Measurements from ENCODE around the gene GTPBP1.

GTPBP1 gene

GRCh38 chr22:38718414-38718813 lies 12.7 kb downstream of the GTPBP1 start:
- TF ChIP-seq SUZ12 (IDR thresholded peaks at IDR 0.05; ENCODE audit: extremely low read depth, insufficient read depth, insufficient read length) (no peak), YY1 (IDR thresholded peaks at IDR 0.05; ENCODE audit: insufficient read depth, insufficient read length) (no peak), ZNF274 (IDR thresholded peaks at IDR 0.05; ENCODE audit: low read depth, low read length) (no peak)
- H3K9ac ChIP-seq (ENCODE audit: insufficient read length, low read depth), result no peak overlapping the region
- DNase-seq (ENCODE audit: low read depth, low spot score), result no peak
- no peak overlapping the region for H3K4me3 ChIP-seq (ENCODE audit: insufficient read length, low read depth)
- no peaks in the 10 kb centered on the region for H3K27me3 ChIP-seq (ENCODE audit: insufficient read depth, insufficient read length)
- no peaks in the 10 kb centered on the region for H3K9me3 ChIP-seq (ENCODE audit: insufficient read depth, low read length)
- peaks cover 67% of the 10 kb centered on the region for H3K36me3 ChIP-seq (ENCODE audit: insufficient read depth, insufficient read length, low read length)
- H3K4me1 ChIP-seq (ENCODE audit: insufficient read depth, insufficient read length), result peaks cover 2% of the 10 kb centered on the region

DNA sequence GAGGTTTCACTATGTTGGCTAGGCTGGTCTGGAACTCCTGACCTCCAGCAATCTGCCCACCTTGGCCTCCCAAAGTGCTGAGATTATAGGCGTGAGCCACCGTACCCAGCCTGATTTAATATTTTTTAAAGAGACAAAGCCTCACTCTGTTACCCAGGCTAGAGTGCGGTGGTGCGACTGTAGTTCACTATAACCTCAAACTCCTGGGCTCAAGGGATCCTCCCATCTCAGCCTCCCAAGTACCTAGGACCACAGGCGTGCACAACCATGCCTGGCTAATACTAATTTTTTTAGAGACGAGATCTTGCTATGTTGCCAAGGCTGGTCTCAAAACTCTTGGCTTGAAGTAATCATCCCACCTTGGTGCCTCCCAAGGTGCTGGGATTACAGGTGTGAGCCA lies 13.5 kb downstream of the GTPBP1 start:
- H3K4me1 ChIP-seq (ENCODE audit: insufficient read depth, insufficient read length), result peaks cover 2% of the 10 kb centered on the region
- H3K9me3 ChIP-seq (ENCODE audit: insufficient read depth, low read length), result no peaks in the 10 kb centered on the region
- no peak overlapping the region for H3K4me3 ChIP-seq (ENCODE audit: insufficient read length, low read depth)
- no peak overlapping the region for H3K9ac ChIP-seq (ENCODE audit: insufficient read length, low read depth)
- TF ChIP-seq YY1 (IDR thresholded peaks at IDR 0.05; ENCODE audit: insufficient read depth, insufficient read length) (no peak), ZNF274 (IDR thresholded peaks at IDR 0.05; ENCODE audit: low read depth, low read length) (no peak), SUZ12 (IDR thresholded peaks at IDR 0.05; ENCODE audit: extremely low read depth, insufficient read depth, insufficient read length) (no peak)
- no peaks in the 10 kb centered on the region for H3K27me3 ChIP-seq (ENCODE audit: insufficient read depth, insufficient read length)
- peaks cover 75% of the 10 kb centered on the region for H3K36me3 ChIP-seq (ENCODE audit: insufficient read depth, insufficient read length, low read length)
- no peak for DNase-seq (ENCODE audit: low read depth, low spot score)

GRCh38 chr22:38720350-38720749 lies 14.6 kb downstream of the GTPBP1 start:
- TF ChIP-seq ZNF274 (IDR thresholded peaks at IDR 0.05; ENCODE audit: low read depth, low read length) (no peak), SUZ12 (IDR thresholded peaks at IDR 0.05; ENCODE audit: extremely low read depth, insufficient read depth, insufficient read length) (no peak), YY1 (IDR thresholded peaks at IDR 0.05; ENCODE audit: insufficient read depth, insufficient read length) (no peak)
- H3K9me3 ChIP-seq (ENCODE audit: insufficient read depth, low read length), result no peaks in the 10 kb centered on the region
- H3K9ac ChIP-seq (ENCODE audit: insufficient read length, low read depth), result no peak overlapping the region
- H3K4me1 ChIP-seq (ENCODE audit: insufficient read depth, insufficient read length), result peaks cover 2% of the 10 kb centered on the region
- peaks cover 81% of the 10 kb centered on the region for H3K36me3 ChIP-seq (ENCODE audit: insufficient read depth, insufficient read length, low read length)
- no peak for DNase-seq (ENCODE audit: low read depth, low spot score)
- no peak overlapping the region for H3K4me3 ChIP-seq (ENCODE audit: insufficient read length, low read depth)
- no peaks in the 10 kb centered on the region for H3K27me3 ChIP-seq (ENCODE audit: insufficient read depth, insufficient read length)

DNA sequence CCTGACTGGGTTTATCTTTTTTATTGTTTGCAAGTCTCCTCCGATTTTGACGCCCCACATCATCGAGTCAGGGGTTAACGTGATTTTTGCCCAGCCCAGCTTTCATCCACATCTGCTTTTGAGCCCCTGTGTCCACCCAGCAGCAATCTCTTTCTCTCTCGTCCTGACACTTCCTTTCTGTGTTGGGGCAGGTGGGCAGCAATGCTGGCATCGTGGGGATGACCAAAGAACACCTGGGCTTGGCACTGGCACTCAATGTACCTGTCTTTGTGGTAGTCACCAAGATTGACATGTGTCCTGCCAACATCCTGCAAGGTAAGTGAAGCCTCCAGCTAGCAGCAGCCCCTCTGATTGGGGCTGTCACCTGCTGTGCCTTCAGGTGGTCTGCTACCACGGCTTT lies 15.8 kb downstream of the GTPBP1 start:
- Histone ChIP-seq H3K9ac (ENCODE audit: insufficient read length, low read depth) (no peak overlapping the region), H3K4me1 (ENCODE audit: insufficient read depth, insufficient read length) (peaks cover 2% of the 10 kb centered on the region), H3K36me3 (ENCODE audit: insufficient read depth, insufficient read length, low read length) (peaks cover 81% of the 10 kb centered on the region), H3K4me3 (ENCODE audit: insufficient read length, low read depth) (no peak overlapping the region), H3K27me3 (ENCODE audit: insufficient read depth, insufficient read length) (no peaks in the 10 kb centered on the region), H3K9me3 (ENCODE audit: insufficient read depth, low read length) (no peaks in the 10 kb centered on the region)
- DNase-seq (ENCODE audit: low read depth, low spot score), result no peak
- TF ChIP-seq ZNF274 (IDR thresholded peaks at IDR 0.05; ENCODE audit: low read depth, low read length) (no peak), YY1 (IDR thresholded peaks at IDR 0.05; ENCODE audit: insufficient read depth, insufficient read length) (no peak), SUZ12 (IDR thresholded peaks at IDR 0.05; ENCODE audit: extremely low read depth, insufficient read depth, insufficient read length) (no peak)

DNA sequence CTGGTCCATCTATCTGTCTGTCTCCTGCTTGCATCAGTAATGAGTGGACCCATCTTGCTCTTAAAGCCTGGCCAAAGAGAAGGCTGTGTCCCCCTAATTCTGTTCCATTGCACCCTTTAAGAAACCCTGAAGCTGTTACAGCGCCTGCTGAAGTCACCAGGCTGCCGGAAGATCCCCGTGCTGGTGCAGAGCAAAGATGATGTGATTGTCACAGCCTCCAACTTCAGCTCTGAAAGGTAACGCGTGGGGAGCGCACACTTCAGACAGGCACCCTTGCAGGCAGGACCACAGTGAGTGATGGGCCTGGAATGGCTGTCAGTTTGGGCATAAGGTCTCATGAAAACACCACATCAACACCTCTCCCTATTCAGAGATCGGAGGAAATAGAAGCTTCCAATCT lies 18.4 kb downstream of the GTPBP1 start:
- no peak overlapping the region for H3K4me3 ChIP-seq (ENCODE audit: insufficient read length, low read depth)
- no peaks in the 10 kb centered on the region for H3K27me3 ChIP-seq (ENCODE audit: insufficient read depth, insufficient read length)
- H3K36me3 ChIP-seq (ENCODE audit: insufficient read depth, insufficient read length, low read length), result peaks cover 87% of the 10 kb centered on the region
- no peak for DNase-seq (ENCODE audit: low read depth, low spot score)
- H3K9me3 ChIP-seq (ENCODE audit: insufficient read depth, low read length), result no peaks in the 10 kb centered on the region
- no peaks in the 10 kb centered on the region for H3K4me1 ChIP-seq (ENCODE audit: insufficient read depth, insufficient read length)
- H3K9ac ChIP-seq (ENCODE audit: insufficient read length, low read depth), result no peak overlapping the region
- TF ChIP-seq YY1 (IDR thresholded peaks at IDR 0.05; ENCODE audit: insufficient read depth, insufficient read length), result no peak
- no peak for TF ChIP-seq ZNF274 (IDR thresholded peaks at IDR 0.05; ENCODE audit: low read depth, low read length)
- no peak for TF ChIP-seq SUZ12 (IDR thresholded peaks at IDR 0.05; ENCODE audit: extremely low read depth, insufficient read depth, insufficient read length)

- TF ChIP-seq ZNF274 (IDR thresholded peaks at IDR 0.05; ENCODE audit: low read depth, low read length) (no peak), YY1 (IDR thresholded peaks at IDR 0.05; ENCODE audit: insufficient read depth, insufficient read length) (no peak), SUZ12 (IDR thresholded peaks at IDR 0.05; ENCODE audit: extremely low read depth, insufficient read depth, insufficient read length) (no peak)
- H3K4me3 ChIP-seq (ENCODE audit: insufficient read length, low read depth), result no peak overlapping the region
- H3K4me1 ChIP-seq (ENCODE audit: insufficient read depth, insufficient read length), result no peaks in the 10 kb centered on the region
- peaks cover 95% of the 10 kb centered on the region for H3K36me3 ChIP-seq (ENCODE audit: insufficient read depth, insufficient read length, low read length)
- no peaks in the 10 kb centered on the region for H3K27me3 ChIP-seq (ENCODE audit: insufficient read depth, insufficient read length)
- H3K9ac ChIP-seq (ENCODE audit: insufficient read length, low read depth), result no peak overlapping the region
- no peak for DNase-seq (ENCODE audit: low read depth, low spot score)
- no peaks in the 10 kb centered on the region for H3K9me3 ChIP-seq (ENCODE audit: insufficient read depth, low read length)
These were observed 19.3 kb downstream of the GTPBP1 start for GRCh38 chr22:38724926-38725571.

DNA sequence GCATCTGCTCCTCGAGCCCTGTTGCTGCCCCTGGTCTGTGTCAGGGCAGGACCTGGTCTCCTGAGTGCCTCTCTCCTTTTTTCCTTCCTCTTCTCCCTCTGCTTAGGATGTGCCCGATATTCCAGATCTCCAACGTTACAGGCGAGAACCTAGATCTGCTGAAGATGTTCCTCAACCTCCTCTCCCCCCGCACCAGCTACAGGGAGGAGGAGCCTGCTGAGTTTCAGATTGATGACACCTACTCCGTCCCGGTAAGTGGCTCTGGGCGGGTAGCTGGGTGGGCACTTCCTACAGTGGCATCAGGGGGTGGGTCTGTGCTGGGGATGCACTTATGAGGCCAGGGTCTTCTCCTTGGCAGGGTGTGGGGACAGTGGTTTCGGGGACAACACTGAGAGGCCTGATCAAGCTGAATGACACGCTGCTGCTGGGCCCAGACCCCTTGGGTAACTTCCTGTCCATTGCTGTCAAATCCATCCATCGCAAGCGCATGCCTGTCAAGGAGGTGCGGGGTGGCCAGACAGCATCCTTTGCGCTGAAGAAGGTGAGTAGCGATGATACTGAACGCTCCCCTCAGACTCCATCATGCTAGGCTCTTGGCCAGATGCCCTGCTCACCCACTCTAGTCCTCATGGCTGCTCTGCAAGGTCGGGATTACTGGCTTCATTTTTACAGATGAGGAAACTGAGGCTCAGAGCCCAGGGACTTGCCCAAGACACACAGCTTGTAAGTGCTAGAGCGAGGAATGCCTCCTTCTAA lies 20.3 kb downstream of the GTPBP1 start:
- no peak for DNase-seq (ENCODE audit: low read depth, low spot score)
- no peaks in the 10 kb centered on the region for H3K4me1 ChIP-seq (ENCODE audit: insufficient read depth, insufficient read length)
- H3K4me3 ChIP-seq (ENCODE audit: insufficient read length, low read depth), result no peak overlapping the region
- H3K36me3 ChIP-seq (ENCODE audit: insufficient read depth, insufficient read length, low read length), result peaks cover 98% of the 10 kb centered on the region
- no peak for TF ChIP-seq YY1 (IDR thresholded peaks at IDR 0.05; ENCODE audit: insufficient read depth, insufficient read length)
- TF ChIP-seq ZNF274 (IDR thresholded peaks at IDR 0.05; ENCODE audit: low read depth, low read length), result no peak
- no peak for TF ChIP-seq SUZ12 (IDR thresholded peaks at IDR 0.05; ENCODE audit: extremely low read depth, insufficient read depth, insufficient read length)
- H3K9me3 ChIP-seq (ENCODE audit: insufficient read depth, low read length), result no peaks in the 10 kb centered on the region
- H3K27me3 ChIP-seq (ENCODE audit: insufficient read depth, insufficient read length), result no peaks in the 10 kb centered on the region
- no peak overlapping the region for H3K9ac ChIP-seq (ENCODE audit: insufficient read length, low read depth)
